ENCODE data around the gene PTPN4. TPM values are rescaled to one million over a fixed set of nuclear protein-coding genes. Genes with fewer than 3 reads are reported as not detected.

The PTPN4 gene
- total and polyA plus RNA-seq, 2 donors (not counting 3 experiments of a cell fraction or from before 2014, with no cell fraction given): 6.8 to 29.6 TPM

DNA sequence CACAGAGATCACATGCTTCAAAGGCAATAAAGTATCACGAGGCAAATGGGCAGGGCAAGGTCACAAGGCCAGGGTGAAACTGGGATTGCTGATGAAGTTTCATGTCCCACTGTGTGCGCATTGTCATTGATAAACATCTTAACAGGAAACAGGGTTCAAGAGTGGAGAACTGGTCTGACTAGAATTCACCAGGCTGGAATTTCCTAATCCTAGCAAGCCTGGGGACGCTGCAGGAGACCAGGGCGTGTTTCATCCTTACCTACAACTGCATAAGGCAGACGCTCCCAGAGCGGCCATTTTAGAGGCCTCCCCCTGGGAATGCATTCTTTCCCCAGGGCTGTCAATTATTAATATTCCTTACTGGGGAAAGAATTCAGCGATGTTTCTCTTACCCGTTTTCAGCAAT lies 33.2 kb downstream of the PTPN4 start:
- Histone ChIP-seq H3K36me3 (ENCODE audit: control insufficient read depth in 2 of 2, extremely low read depth in 1 of 2, insufficient read depth in 2 of 2, low read length in 2 of 2) (peaks cover 0 to 4% of the 10 kb centered on the region in 2 experiments), H4K20me1 (replicated peaks; ENCODE audit: control insufficient read depth, extremely low read depth, insufficient read depth, low read length) (no peaks in the 10 kb centered on the region), H3K4me1 (ENCODE audit: control insufficient read depth, extremely low read depth, insufficient read depth, low read length) (no peaks in the 10 kb centered on the region), H3K27me3 (ENCODE audit: control insufficient read depth in 2 of 2, insufficient read depth in 2 of 2, low read length in 2 of 2) (no peaks in the 10 kb centered on the region), H2AFZ (ENCODE audit: low read depth, low read length) (no peak overlapping the region), H3K79me2 (ENCODE audit: control insufficient read depth, insufficient read depth, low read length) (peaks cover 4% of the 10 kb centered on the region), H3K9me3 (replicated peaks; ENCODE audit: control insufficient read depth, insufficient read depth, low read length) (no peaks in the 10 kb centered on the region), H3K9ac (replicated peaks; ENCODE audit: extremely low read depth, insufficient read depth, low read length) (no peak overlapping the region), H3K4me3 (replicated peaks in 1 of 3; ENCODE audit: insufficient read depth in 1 of 3, low read depth in 1 of 3, low read length in 3 of 3) (no peak overlapping the region), H3K9me1 (replicated peaks; ENCODE audit: control insufficient read depth, extremely low read depth, insufficient read depth, low read length) (peaks cover 3% of the 10 kb centered on the region), H3K4me2 (ENCODE audit: insufficient read depth, low read length) (no peak overlapping the region), H3K27ac (ENCODE audit: insufficient read depth, low read depth, low read length) (no peak overlapping the region)
- intact Hi-C loops (cut with micrococcal nuclease): no loop called here
- dilution Hi-C loops (cut with MboI; ENCODE audit: extremely low pct_ligation_motif_present, low sequenced_read_pairs): no loop called here
- FAIRE-seq: no peak
- no peak for DNase-seq (ENCODE audit: low read depth, low spot score)
- no TSS peak for BruUV-seq (replicated peaks)
- ChIA-PET CTCF (interaction anchor here (1.5 kb wide), 1 partner anchor 28 kb away, joined by 3 read pairs; no protein-coding TSS in a partner anchor), POLR2A (no interaction called here)
- TF ChIP-seq EZH2 (IDR thresholded peaks at IDR 0.05; ENCODE audit: borderline replicate concordance, low read depth, low read length, severe bottlenecking) (no peak), FOS (IDR thresholded peaks at IDR 0.05; ENCODE audit: borderline replicate concordance, insufficient read depth, low read length) (no peak), MYC (IDR thresholded peaks at IDR 0.05; ENCODE audit: low read depth, low read length) (no peak), POLR2AphosphoS5 (IDR thresholded peaks at IDR 0.05; ENCODE audit: insufficient read depth, low read depth, low read length) (no peak), MAX (IDR thresholded peaks at IDR 0.05; ENCODE audit: insufficient read depth, insufficient read length) (no peak)

GRCh38 chr2:119794237-119794636 lies 34.5 kb downstream of the PTPN4 start:
- no peak overlapping the region for H2AFZ ChIP-seq (ENCODE audit: low read depth, low read length)
- H4K20me1 ChIP-seq (replicated peaks; ENCODE audit: control insufficient read depth, extremely low read depth, insufficient read depth, low read length): no peaks in the 10 kb centered on the region
- H3K27me3 ChIP-seq (ENCODE audit: control insufficient read depth in 2 of 2, insufficient read depth in 2 of 2, low read length in 2 of 2): no peaks in the 10 kb centered on the region
- peaks cover 3% of the 10 kb centered on the region for H3K79me2 ChIP-seq (ENCODE audit: control insufficient read depth, insufficient read depth, low read length)
- intact Hi-C loops (cut with micrococcal nuclease) (no loop called here), dilution Hi-C loops (cut with MboI; ENCODE audit: extremely low pct_ligation_motif_present, low sequenced_read_pairs) (no loop called here)
- H3K4me3 ChIP-seq (replicated peaks in 1 of 3; ENCODE audit: insufficient read depth in 1 of 3, low read depth in 1 of 3, low read length in 3 of 3): no peak overlapping the region
- ChIA-PET POLR2A (no interaction called here), CTCF (interaction anchor here (1.2 to 2.0 kb wide), 2 partner anchors 9 to 15 kb away, joined by 4 to 6 read pairs; no protein-coding TSS in a partner anchor)
- H3K36me3 ChIP-seq (ENCODE audit: control insufficient read depth in 2 of 2, extremely low read depth in 1 of 2, insufficient read depth in 2 of 2, low read length in 2 of 2): peaks cover 0 to 4% of the 10 kb centered on the region in 2 experiments
- TF ChIP-seq EZH2 (IDR thresholded peaks at IDR 0.05; ENCODE audit: borderline replicate concordance, low read depth, low read length, severe bottlenecking) (no peak), POLR2A (IDR thresholded peaks at IDR 0.05; ENCODE audit: low read depth, low read length) (no peak), JUN (IDR thresholded peaks at IDR 0.05; ENCODE audit: borderline replicate concordance, insufficient read depth, insufficient read length, low read depth) (no peak), POLR2AphosphoS5 (IDR thresholded peaks at IDR 0.05; ENCODE audit: insufficient read depth, low read depth, low read length) (no peak)
- H3K4me2 ChIP-seq (ENCODE audit: insufficient read depth, low read length): no peak overlapping the region
- no peak overlapping the region for H3K9ac ChIP-seq (replicated peaks; ENCODE audit: extremely low read depth, insufficient read depth, low read length)
- no peaks in the 10 kb centered on the region for H3K9me3 ChIP-seq (replicated peaks; ENCODE audit: control insufficient read depth, insufficient read depth, low read length)
- FAIRE-seq (no peak), DNase-seq (ENCODE audit: low read depth, low spot score) (no peak)
- H3K4me1 ChIP-seq (ENCODE audit: control insufficient read depth, extremely low read depth, insufficient read depth, low read length): no peaks in the 10 kb centered on the region
- BruUV-seq (replicated peaks): no TSS peak
- peaks cover 3% of the 10 kb centered on the region for H3K9me1 ChIP-seq (replicated peaks; ENCODE audit: control insufficient read depth, extremely low read depth, insufficient read depth, low read length)
- H3K27ac ChIP-seq (ENCODE audit: insufficient read depth, low read depth, low read length): no peak overlapping the region
